Occipital lobe (tissue), 2 donors: ENCODE results near the gene NEO1. TPM values are rescaled to one million over a fixed set of nuclear protein-coding genes. Genes with fewer than 3 reads are reported as not detected.

Experiments
- DNase-seq: peaks from one replicate; lab custom pipeline; 2025; lab: John Stamatoyannopoulos, UW
- total RNA-seq: library from RNA; depleted of rRNA; stranded (reverse); fragments of >200 nt; gene quantifications from one replicate; pipeline ENCODE4 v1.2.3, GENCODE V29; 2014

Gene NEO1, protein sequence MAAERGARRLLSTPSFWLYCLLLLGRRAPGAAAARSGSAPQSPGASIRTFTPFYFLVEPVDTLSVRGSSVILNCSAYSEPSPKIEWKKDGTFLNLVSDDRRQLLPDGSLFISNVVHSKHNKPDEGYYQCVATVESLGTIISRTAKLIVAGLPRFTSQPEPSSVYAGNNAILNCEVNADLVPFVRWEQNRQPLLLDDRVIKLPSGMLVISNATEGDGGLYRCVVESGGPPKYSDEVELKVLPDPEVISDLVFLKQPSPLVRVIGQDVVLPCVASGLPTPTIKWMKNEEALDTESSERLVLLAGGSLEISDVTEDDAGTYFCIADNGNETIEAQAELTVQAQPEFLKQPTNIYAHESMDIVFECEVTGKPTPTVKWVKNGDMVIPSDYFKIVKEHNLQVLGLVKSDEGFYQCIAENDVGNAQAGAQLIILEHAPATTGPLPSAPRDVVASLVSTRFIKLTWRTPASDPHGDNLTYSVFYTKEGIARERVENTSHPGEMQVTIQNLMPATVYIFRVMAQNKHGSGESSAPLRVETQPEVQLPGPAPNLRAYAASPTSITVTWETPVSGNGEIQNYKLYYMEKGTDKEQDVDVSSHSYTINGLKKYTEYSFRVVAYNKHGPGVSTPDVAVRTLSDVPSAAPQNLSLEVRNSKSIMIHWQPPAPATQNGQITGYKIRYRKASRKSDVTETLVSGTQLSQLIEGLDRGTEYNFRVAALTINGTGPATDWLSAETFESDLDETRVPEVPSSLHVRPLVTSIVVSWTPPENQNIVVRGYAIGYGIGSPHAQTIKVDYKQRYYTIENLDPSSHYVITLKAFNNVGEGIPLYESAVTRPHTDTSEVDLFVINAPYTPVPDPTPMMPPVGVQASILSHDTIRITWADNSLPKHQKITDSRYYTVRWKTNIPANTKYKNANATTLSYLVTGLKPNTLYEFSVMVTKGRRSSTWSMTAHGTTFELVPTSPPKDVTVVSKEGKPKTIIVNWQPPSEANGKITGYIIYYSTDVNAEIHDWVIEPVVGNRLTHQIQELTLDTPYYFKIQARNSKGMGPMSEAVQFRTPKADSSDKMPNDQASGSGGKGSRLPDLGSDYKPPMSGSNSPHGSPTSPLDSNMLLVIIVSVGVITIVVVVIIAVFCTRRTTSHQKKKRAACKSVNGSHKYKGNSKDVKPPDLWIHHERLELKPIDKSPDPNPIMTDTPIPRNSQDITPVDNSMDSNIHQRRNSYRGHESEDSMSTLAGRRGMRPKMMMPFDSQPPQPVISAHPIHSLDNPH (N-terminal part only)
- 219 TPM for total RNA-seq

- peak; percentile 90 for DNase-seq
These were observed at the start of gene NEO1 for GRCh38 chr15:73051807-73052652. NEO1 (plus strand) TSS chr15:73052463; CDS start chr15:73052676, 213 bp downstream.

DNA sequence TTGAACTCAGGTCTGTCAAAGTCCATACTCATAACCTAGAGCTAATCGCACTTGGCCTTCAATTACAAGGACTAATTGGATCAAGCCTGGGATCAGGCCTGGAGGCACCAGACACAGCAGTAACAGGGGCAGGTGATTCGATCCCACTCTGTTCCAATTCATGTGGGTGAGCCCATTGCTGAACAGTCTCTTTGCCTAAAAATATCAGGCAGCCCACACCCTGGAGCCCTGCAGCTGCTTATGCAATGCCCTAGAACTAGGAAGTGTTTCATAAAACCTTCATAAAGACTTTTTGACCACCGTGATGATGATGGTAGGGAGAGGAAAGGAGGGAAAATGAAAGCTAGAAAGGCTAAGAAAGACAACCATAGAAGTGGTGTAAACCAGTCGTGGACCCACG lies 47.8 kb upstream of the NEO1 start:
- no peak for DNase-seq

DNA sequence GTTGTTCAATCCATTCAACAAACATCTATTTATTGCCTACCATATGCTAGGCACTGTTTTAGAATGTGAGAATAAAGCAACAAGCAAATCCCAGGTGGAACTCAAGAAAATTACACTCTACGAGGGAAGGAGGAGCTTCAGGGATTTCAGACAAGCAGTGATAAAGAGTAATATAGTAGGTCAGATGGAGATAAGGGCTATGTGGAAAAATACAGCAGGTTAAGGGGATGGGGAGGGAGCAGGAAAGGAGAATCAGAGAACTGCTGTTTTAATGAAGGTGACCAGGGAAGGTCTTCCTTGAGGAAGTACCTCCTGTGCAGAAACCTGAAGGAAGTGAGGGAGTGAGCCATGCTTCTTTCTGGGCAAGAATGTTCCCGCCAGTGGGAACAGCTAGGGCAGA lies 47.2 kb upstream of the NEO1 start:
- DNase-seq: no peak

GRCh38 chr15:73005446-73005845 lies 46.8 kb upstream of the NEO1 start:
- DNase-seq: no peak

DNA sequence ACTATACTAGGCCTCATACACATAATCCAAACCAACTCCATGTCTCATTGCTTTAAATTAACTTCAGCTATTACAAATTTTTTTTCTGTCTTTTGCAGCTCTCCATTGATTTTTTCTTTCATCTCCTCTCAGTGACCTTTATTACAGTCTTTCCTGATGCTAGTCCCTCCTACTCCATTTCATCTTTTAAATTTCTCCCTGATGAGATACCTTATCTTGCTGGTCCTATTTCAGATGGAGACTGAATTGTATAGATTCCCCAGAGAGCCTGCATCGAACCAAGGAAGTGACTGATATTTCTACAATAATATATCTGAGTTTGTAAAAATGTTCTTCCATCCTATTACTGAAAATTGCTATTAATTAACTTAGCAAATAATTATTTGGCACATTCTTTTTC lies 45.7 kb upstream of the NEO1 start:
- no peak for DNase-seq

- no peak for DNase-seq
These were observed 42.9 kb upstream of the NEO1 start for GRCh38 chr15:73009066-73010056.

GRCh38 chr15:73010154-73011152 lies 41.8 kb upstream of the NEO1 start:
- no peak for DNase-seq

DNA sequence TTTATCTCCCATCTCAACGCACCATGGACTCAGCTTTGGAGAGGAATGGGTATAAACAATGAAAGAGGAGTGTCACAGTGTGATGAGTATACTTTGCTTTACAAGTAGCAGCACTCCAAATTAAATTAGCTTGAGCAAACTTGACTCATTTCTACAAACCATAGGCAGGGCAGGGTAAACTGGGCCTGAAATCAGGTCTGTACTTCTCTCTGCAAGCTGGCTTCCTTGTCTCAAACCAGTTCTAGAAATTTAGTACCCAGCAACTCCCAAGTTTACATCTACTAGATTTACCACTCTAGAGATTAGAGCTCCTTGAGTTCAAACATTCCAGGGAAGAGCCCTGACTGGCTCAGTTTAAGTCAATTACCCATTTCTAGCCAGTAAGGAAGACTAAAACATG lies 37.4 kb upstream of the NEO1 start:
- no peak for DNase-seq

GRCh38 chr15:73015493-73015892 lies 36.8 kb upstream of the NEO1 start:
- no peak for DNase-seq

- no peak for DNase-seq
These were observed 34.3 kb upstream of the NEO1 start for GRCh38 chr15:73017987-73018386.

- no peak for DNase-seq
These were observed 33.1 kb upstream of the NEO1 start for GRCh38 chr15:73019154-73019553.

DNA sequence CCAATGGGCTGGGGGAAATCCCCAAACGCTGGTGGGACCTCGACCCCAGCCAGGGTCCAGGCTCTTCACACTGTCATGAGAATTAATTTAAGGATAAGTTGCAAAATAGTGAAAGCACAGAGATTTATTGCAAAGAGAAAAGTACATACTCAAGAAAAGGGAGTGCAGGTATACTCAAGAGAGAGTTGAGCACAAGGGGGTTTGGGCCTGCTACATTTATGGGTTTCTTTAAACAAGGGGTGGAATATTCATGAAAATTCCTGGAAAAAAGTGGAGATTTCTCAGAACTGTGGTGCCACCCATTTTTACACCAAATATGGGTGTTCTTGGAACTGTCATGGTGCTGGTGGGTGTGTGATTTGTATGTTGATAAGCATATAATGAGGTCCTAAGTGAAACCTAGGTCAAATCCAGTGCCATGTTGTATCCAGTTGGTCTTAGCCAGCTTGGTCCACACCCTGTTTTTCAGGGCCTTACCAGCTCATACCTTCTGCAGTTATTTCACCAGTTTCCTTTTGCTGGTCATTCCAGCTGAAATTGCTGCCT lies 32.6 kb upstream of the NEO1 start:
- no peak for DNase-seq

DNA sequence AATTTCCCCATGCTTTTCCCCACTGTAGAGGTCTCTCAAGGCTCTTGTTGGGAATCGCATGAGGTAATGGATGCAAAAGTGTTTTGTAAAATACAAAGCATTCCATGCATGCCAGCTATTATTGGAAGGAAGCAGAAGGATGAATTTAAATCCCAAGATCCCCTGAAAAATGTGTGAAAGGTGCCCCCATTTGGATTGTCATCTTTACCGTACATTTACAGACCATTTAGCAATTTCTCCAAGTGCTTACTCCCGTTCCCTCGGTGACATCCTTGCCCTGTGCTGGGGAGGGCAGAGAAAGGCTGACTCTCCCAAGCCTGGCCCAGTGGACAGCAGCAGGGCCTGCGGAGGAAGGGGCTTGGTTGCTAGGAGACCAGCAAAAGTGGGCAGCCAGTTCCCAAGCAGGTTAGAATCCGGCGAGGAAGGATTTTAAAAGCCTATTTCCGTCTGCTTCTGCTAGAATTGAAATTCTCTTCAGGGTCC lies 31.1 kb upstream of the NEO1 start:
- no peak for DNase-seq

GRCh38 chr15:73022161-73022560 lies 30.1 kb upstream of the NEO1 start:
- no peak for DNase-seq

- no peak for DNase-seq
These were observed 29.2 kb upstream of the NEO1 start for GRCh38 chr15:73023071-73023470.

DNA sequence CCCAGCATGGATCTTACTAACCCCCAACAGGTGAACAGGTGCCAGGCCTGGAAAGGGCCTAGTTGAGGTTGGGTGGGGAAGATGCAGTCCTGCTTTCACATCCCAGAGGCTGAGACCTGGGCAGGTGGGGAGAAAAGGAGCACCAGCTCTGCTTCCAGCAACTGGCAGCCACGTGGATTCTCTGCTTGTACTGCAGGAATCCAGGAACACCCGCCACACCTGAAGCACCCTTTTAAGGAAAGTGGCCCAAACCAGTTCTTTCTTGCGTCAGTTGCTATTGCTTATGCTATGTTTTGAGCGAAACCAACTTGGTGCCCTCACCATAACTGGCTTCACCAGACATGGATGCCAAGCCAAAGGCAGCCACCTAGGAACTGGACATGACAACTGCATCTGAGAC lies 28.1 kb upstream of the NEO1 start:
- no peak for DNase-seq

GRCh38 chr15:73026511-73027054 lies 25.7 kb upstream of the NEO1 start:
- no peak for DNase-seq

DNA sequence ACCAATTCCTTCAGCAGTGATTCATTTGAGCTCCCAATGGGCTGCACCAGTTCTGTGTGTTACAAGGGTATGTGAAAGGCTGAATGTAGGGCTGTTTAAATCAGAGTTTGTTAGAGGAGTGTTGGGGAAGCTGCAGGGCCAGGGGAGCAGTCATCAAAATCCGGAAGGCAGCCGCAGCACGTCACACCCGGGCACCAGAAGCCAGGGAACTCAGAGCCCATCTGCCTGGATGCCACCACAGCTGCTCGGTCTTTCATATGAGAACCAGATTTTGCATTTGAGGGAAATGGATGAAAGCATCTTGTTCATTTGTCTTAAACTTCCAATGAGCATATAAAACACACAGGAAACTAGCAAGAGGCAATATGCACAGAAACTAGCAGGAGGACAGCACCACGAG lies 24.2 kb upstream of the NEO1 start:
- no peak for DNase-seq
